Activated gamma-delta T cell treated with anti-CD3 and anti-CD28 coated beads, Interleukin-2, amount 50 U/mL, for 16 hours (primary cell): ENCODE results near the gene TJAP1.
"Not testable (repeated sequence)": the region's sequence is repeated elsewhere in the genome, so short reads cannot be mapped to it uniquely, and the experiment has no call there.

Source experiments
- DNase-seq: peaks from one replicate; pipeline ENCODE4 v3.0.0-alpha.2; 2020; ENCODE audit warnings: low read depth

The TJAP1 gene

GRCh38 chr6:43481591-43482236 is 4.3 kb downstream of the TJAP1 start:
- DNase-seq = no peak

- no peak for DNase-seq
Measured at GRCh38 chr6:43488667-43489276, 11.4 kb downstream of the TJAP1 start.

GRCh38 chr6:43489277-43490072 is 12.1 kb downstream of the TJAP1 start:
- no peak for DNase-seq

- no peak for DNase-seq
Measured at GRCh38 chr6:43490523-43490939, 13.2 kb downstream of the TJAP1 start.

- DNase-seq = no peak
Measured at GRCh38 chr6:43491750-43492661, 14.6 kb downstream of the TJAP1 start.

- DNase-seq = no peak
Measured at GRCh38 chr6:43492673-43493072, 15.3 kb downstream of the TJAP1 start.

GRCh38 chr6:43493230-43493629 is 15.9 kb downstream of the TJAP1 start:
- no peak for DNase-seq

- DNase-seq = no peak
Measured at GRCh38 chr6:43493833-43494232, 16.5 kb downstream of the TJAP1 start.

GRCh38 chr6:43494321-43494720 is 17.0 kb downstream of the TJAP1 start:
- DNase-seq = no peak

GRCh38 chr6:43494766-43495165 is 17.4 kb downstream of the TJAP1 start:
- DNase-seq = no peak

- DNase-seq = no peak
Measured at GRCh38 chr6:43495409-43495941, 18.1 kb downstream of the TJAP1 start.

GRCh38 chr6:43496370-43497128 is 19.2 kb downstream of the TJAP1 start:
- DNase-seq = no peak

- no peak for DNase-seq
Measured at GRCh38 chr6:43497129-43497396, 19.7 kb downstream of the TJAP1 start.

GRCh38 chr6:43497689-43498088 is 20.3 kb downstream of the TJAP1 start:
- DNase-seq = no peak

GRCh38 chr6:43498291-43498690 is 20.9 kb downstream of the TJAP1 start:
- not testable (repeated sequence) for DNase-seq

- DNase-seq = no peak
Measured at GRCh38 chr6:43499028-43499815, 21.9 kb downstream of the TJAP1 start.

- DNase-seq = no peak
Measured at GRCh38 chr6:43500921-43501320, 23.6 kb downstream of the TJAP1 start.

- no peak for DNase-seq
Measured at GRCh38 chr6:43502666-43503065, 25.3 kb downstream of the TJAP1 start.

- DNase-seq = no peak
Measured at GRCh38 chr6:43503443-43503842, 26.1 kb downstream of the TJAP1 start.

GRCh38 chr6:43504756-43505593 is 27.6 kb downstream of the TJAP1 start:
- DNase-seq = no peak
